ENCODE measurements around the gene SCFD2. TPM values are rescaled to one million over a fixed set of nuclear protein-coding genes. Genes with fewer than 3 reads are reported as not detected.

The SCFD2 gene
- total and polyA plus RNA-seq, 7 donors: 3.7 to 16.6 (median 10.7) TPM

GRCh38 chr4:53055716-53056403 is 310.0 kb downstream of the SCFD2 start:
- Histone ChIP-seq H3K4me3 (no peak overlapping the region), H3K36me3 (no peaks in the 10 kb centered on the region), H3K4me1 (no peaks in the 10 kb centered on the region), H3K27me3 (no peaks in the 10 kb centered on the region), H3K27ac (no peak overlapping the region), H3K9me3 (no peaks in the 10 kb centered on the region)
- no peak for TF ChIP-seq EP300 (IDR thresholded peaks at IDR 0.05)
- no peak for TF ChIP-seq POLR2AphosphoS5 (IDR thresholded peaks at IDR 0.05)
- TF ChIP-seq, protein P1, sequence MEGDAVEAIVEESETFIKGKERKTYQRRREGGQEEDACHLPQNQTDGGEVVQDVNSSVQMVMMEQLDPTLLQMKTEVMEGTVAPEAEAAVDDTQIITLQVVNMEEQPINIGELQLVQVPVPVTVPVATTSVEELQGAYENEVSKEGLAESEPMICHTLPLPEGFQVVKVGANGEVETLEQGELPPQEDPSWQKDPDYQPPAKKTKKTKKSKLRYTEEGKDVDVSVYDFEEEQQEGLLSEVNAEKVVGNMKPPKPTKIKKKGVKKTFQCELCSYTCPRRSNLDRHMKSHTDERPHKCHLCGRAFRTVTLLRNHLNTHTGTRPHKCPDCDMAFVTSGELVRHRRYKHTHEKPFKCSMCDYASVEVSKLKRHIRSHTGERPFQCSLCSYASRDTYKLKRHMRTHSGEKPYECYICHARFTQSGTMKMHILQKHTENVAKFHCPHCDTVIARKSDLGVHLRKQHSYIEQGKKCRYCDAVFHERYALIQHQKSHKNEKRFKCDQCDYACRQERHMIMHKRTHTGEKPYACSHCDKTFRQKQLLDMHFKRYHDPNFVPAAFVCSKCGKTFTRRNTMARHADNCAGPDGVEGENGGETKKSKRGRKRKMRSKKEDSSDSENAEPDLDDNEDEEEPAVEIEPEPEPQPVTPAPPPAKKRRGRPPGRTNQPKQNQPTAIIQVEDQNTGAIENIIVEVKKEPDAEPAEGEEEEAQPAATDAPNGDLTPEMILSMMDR (IDR thresholded peaks at IDR 0.05): no peak
- TF ChIP-seq POLR2A (IDR thresholded peaks at IDR 0.05): no peak
- intact Hi-C loops (cut with DNase I): no loop called here
- 59 to 79% methylated on average over 5 of the region's 5 CpGs for WGBS, 2 donors
- no peak for DNase-seq

- H3K36me3 ChIP-seq: no peaks in the 10 kb centered on the region
- no peaks in the 10 kb centered on the region for H3K27me3 ChIP-seq
- no peaks in the 10 kb centered on the region for H3K9me3 ChIP-seq
- H3K27ac ChIP-seq: no peak overlapping the region
- H3K4me1 ChIP-seq: no peaks in the 10 kb centered on the region
- no peak overlapping the region for H3K4me3 ChIP-seq
- intact Hi-C loops (cut with DNase I): no loop called here
- 52 to 70% methylated on average over 2 of the region's 2 CpGs for WGBS, 2 donors
- TF ChIP-seq POLR2AphosphoS5 (IDR thresholded peaks at IDR 0.05) (no peak), POLR2A (IDR thresholded peaks at IDR 0.05) (no peak), EP300 (IDR thresholded peaks at IDR 0.05) (no peak)
- TF ChIP-seq, protein P1 (IDR thresholded peaks at IDR 0.05): no peak
- no peak for DNase-seq
These were observed 310.6 kb downstream of the SCFD2 start for GRCh38 chr4:53055274-53055673.

- H3K4me3 ChIP-seq: no peak overlapping the region
- H3K36me3 ChIP-seq: no peaks in the 10 kb centered on the region
- TF ChIP-seq POLR2AphosphoS5 (IDR thresholded peaks at IDR 0.05) (no peak), POLR2A (IDR thresholded peaks at IDR 0.05) (no peak), EP300 (IDR thresholded peaks at IDR 0.05) (no peak)
- TF ChIP-seq, protein P1 (IDR thresholded peaks at IDR 0.05): no peak
- no peaks in the 10 kb centered on the region for H3K9me3 ChIP-seq
- intact Hi-C loops (cut with DNase I): no loop called here
- no peak for DNase-seq
- H3K27ac ChIP-seq: no peak overlapping the region
- no peaks in the 10 kb centered on the region for H3K27me3 ChIP-seq
- 85 to 86% methylated on average over 4 of the region's 4 CpGs for WGBS, 2 donors
- no peaks in the 10 kb centered on the region for H3K4me1 ChIP-seq
These were observed 315.5 kb downstream of the SCFD2 start for GRCh38 chr4:53050361-53050774.

GRCh38 chr4:53049528-53049927 is 316.3 kb downstream of the SCFD2 start:
- 93 to 99% methylated on average over 1 of the region's 1 CpG for WGBS, 2 donors
- Histone ChIP-seq H3K27ac (no peak overlapping the region), H3K4me3 (no peak overlapping the region), H3K27me3 (no peaks in the 10 kb centered on the region), H3K9me3 (no peaks in the 10 kb centered on the region), H3K4me1 (no peaks in the 10 kb centered on the region), H3K36me3 (no peaks in the 10 kb centered on the region)
- no peak for DNase-seq
- intact Hi-C loops (cut with DNase I): no loop called here
- TF ChIP-seq POLR2AphosphoS5 (IDR thresholded peaks at IDR 0.05) (no peak), EP300 (IDR thresholded peaks at IDR 0.05) (no peak), POLR2A (IDR thresholded peaks at IDR 0.05) (no peak)
- TF ChIP-seq, protein P1 (IDR thresholded peaks at IDR 0.05): no peak

- Histone ChIP-seq H3K4me1 (no peaks in the 10 kb centered on the region), H3K27ac (no peak overlapping the region), H3K4me3 (no peak overlapping the region), H3K27me3 (no peaks in the 10 kb centered on the region), H3K9me3 (no peaks in the 10 kb centered on the region), H3K36me3 (no peaks in the 10 kb centered on the region)
- intact Hi-C loops (cut with DNase I): no loop called here
- WGBS, 2 donors: 54 to 79% methylated on average over 2 of the region's 2 CpGs
- TF ChIP-seq, protein P1 (IDR thresholded peaks at IDR 0.05): no peak
- TF ChIP-seq POLR2AphosphoS5 (IDR thresholded peaks at IDR 0.05) (no peak), POLR2A (IDR thresholded peaks at IDR 0.05) (no peak), EP300 (IDR thresholded peaks at IDR 0.05) (no peak)
- no peak for DNase-seq
These were observed 321.3 kb downstream of the SCFD2 start for GRCh38 chr4:53044651-53044960.

Data from sigmoid colon (tissue), 7 donors.